Activated CD4-positive, alpha-beta T cell treated with anti-CD3 and anti-CD28 coated beads, Interleukin-2, amount 50 U/mL, for 4 hours (primary cell): Measurements from ENCODE around the gene HES1.
"Not testable (repeated sequence)": the region's sequence is repeated elsewhere in the genome, so short reads cannot be mapped to it uniquely, and the experiment has no call there.

Experiments used
- DNase-seq, 2 experiments: peaks; one replicate each; pipeline ENCODE4 v3.0.0-alpha.2; 2020

Gene HES1

GRCh38 chr3:194145702-194146101, 9.8 kb downstream of the HES1 start:
- DNase-seq, result no peak

- DNase-seq, result no peak
Measured at GRCh38 chr3:194147679-194148078, 11.7 kb downstream of the HES1 start.

GRCh38 chr3:194148383-194148782, 12.4 kb downstream of the HES1 start:
- DNase-seq, result no peak

- no peak for DNase-seq
Measured at GRCh38 chr3:194150252-194150934, 14.4 kb downstream of the HES1 start.

GRCh38 chr3:194150935-194151302, 15.0 kb downstream of the HES1 start:
- not testable (repeated sequence) for DNase-seq

- no peak for DNase-seq
Measured at GRCh38 chr3:194154346-194154745, 18.4 kb downstream of the HES1 start.

- DNase-seq, result no peak
Measured at GRCh38 chr3:194156095-194156494, 20.1 kb downstream of the HES1 start.

GRCh38 chr3:194158942-194159439, 23.0 kb downstream of the HES1 start:
- DNase-seq, result no peak

- DNase-seq, result no peak
Measured at GRCh38 chr3:194160158-194160557, 24.2 kb downstream of the HES1 start.

GRCh38 chr3:194161131-194162045, 25.4 kb downstream of the HES1 start:
- no peak for DNase-seq

- DNase-seq, result no peak
Measured at GRCh38 chr3:194162070-194162678, 26.2 kb downstream of the HES1 start.

- DNase-seq, result no peak
Measured at GRCh38 chr3:194162817-194163584, 27.1 kb downstream of the HES1 start.

GRCh38 chr3:194163697-194164096, 27.7 kb downstream of the HES1 start:
- no peak for DNase-seq

GRCh38 chr3:194164861-194165260, 28.9 kb downstream of the HES1 start:
- no peak for DNase-seq

- DNase-seq, result no peak
Measured at GRCh38 chr3:194165271-194166018, 29.5 kb downstream of the HES1 start.

GRCh38 chr3:194166682-194167479, 30.9 kb downstream of the HES1 start:
- no peak for DNase-seq

GRCh38 chr3:194167480-194168282, 31.7 kb downstream of the HES1 start:
- DNase-seq, result no peak

- no peak for DNase-seq
Measured at GRCh38 chr3:194168994-194169393, 33.0 kb downstream of the HES1 start.

- no peak for DNase-seq
Measured at GRCh38 chr3:194169595-194169994, 33.6 kb downstream of the HES1 start.

GRCh38 chr3:194170793-194171192, 34.8 kb downstream of the HES1 start:
- DNase-seq, result no peak
